B cell (primary cell): ENCODE results near the gene DAP. TPM values are rescaled to one million over a fixed set of nuclear protein-coding genes. Genes with fewer than 3 reads are reported as not detected.

Experiments used
- ATAC-seq: fragments of 200-7000 bp; cut with Tn5 transposase; one replicate; pipeline ENCODE4 v1.10.0; 2021; ENCODE audit warnings: low read depth, mild to moderate bottlenecking, moderate number of reproducible peaks, moderate library complexity
- CTCF ChIA-PET: fragments of 350-600 bp; sonication (Branson Sonifier 250); formaldehyde crosslinking; loops from one replicate; lab custom pipeline; 2021; ENCODE audit warnings: antibody characterized with exemption, inconsistent platforms; lab: Charles Lee
- POLR2A ChIA-PET: fragments of 350-600 bp; sonication (Branson Sonifier 250); formaldehyde crosslinking; loops from one replicate; lab custom pipeline; 2021; ENCODE audit warnings: antibody characterized with exemption; lab: Charles Lee
- DNase-seq: peaks from one replicate; pipeline ENCODE4 v3.0.0; 2013
- H2AFZ ChIP-seq: 2 replicates; pipeline ENCODE4 v1.6.1; 2012; ENCODE audit warnings: mild to moderate bottlenecking, low read depth, low read length; ENCODE audit not compliant: insufficient read depth, poor library complexity, severe bottlenecking
- H3K27ac ChIP-seq, 2 donors: 1 replicate in 1 of 2; 2 replicates in 1 of 2; pipeline ENCODE4 v1.5.1; 2012 to 2013; ENCODE audit warnings: low read length in 2 of 2, mild to moderate bottlenecking in 2 of 2, moderate library complexity in 1 of 2
- H3K27me3 ChIP-seq, 4 experiments: fragments of 200-600 bp in 1 of 4; sonication (generic) in 1 of 4; replicated peaks in 1 of 4; 1 replicate in 2 of 4; 2 replicates in 2 of 4; pipeline versions ENCODE4 v1.6.1 to v1.7.0; 2013 to 2016; ENCODE audit warnings: low read length in 3 of 4, mild to moderate bottlenecking in 2 of 4, mixed read lengths in 1 of 4, moderate library complexity in 1 of 4; ENCODE audit not compliant: insufficient read depth in 4 of 4, control insufficient read depth in 3 of 4; ENCODE audit errors: control extremely low read depth in 1 of 4
- H3K36me3 ChIP-seq, 2 experiments: replicated peaks in 1 of 2; 1 replicate in 1 of 2; 2 replicates in 1 of 2; pipeline versions ENCODE4 v1.6.1 to v1.7.1; 2013; ENCODE audit warnings: low read length in 1 of 2; ENCODE audit not compliant: insufficient read depth in 2 of 2, control insufficient read depth in 1 of 2; ENCODE audit errors: control extremely low read depth in 1 of 2, extremely low read depth in 1 of 2
- H3K4me1 ChIP-seq, 2 donors: fragments of 200-600 bp in 1 of 2; sonication (generic) in 1 of 2; 1 replicate in 1 of 2; 2 replicates in 1 of 2; pipeline versions ENCODE4 v1.5.1 to v1.6.1; 2013 to 2017; ENCODE audit warnings: low read length in 2 of 2; ENCODE audit not compliant: control insufficient read depth in 2 of 2, insufficient read depth in 2 of 2
- H3K4me2 ChIP-seq: replicated peaks from 2 replicates; pipeline ENCODE3; 2012; ENCODE audit warnings: mild to moderate bottlenecking, low read depth, low read length; ENCODE audit not compliant: poor library complexity, severe bottlenecking
- H3K4me3 ChIP-seq, 5 experiments: fragments of 200-600 bp in 1 of 5; sonication (generic) in 1 of 5; 1 replicate in 3 of 5; 2 replicates in 2 of 5; pipeline versions ENCODE4 v1.5.1 to v1.7.0; 2011 to 2016; ENCODE audit warnings: low read length in 4 of 5, mild to moderate bottlenecking in 4 of 5, low read depth in 2 of 5, control low read depth in 1 of 5, moderate library complexity in 1 of 5; ENCODE audit not compliant: insufficient read depth in 1 of 5; ENCODE audit errors: control extremely low read depth in 1 of 5, extremely low read depth in 1 of 5
- H3K79me2 ChIP-seq: fragments of 200-600 bp; sonication (generic); one replicate; pipeline ENCODE4 v1.6.0; 2016; ENCODE audit warnings: low read length; ENCODE audit not compliant: control insufficient read depth, insufficient read depth
- H3K9ac ChIP-seq: fragments of 200-600 bp; sonication (generic); 2 replicates; pipeline ENCODE4 v1.6.1; 2017; ENCODE audit warnings: mild to moderate bottlenecking, low read length, moderate library complexity
- H3K9me3 ChIP-seq, 3 donors: one replicate each; pipeline versions ENCODE4 v1.6.1 to v1.7.1; 2013; ENCODE audit warnings: low read length in 2 of 3; ENCODE audit not compliant: control insufficient read depth in 2 of 3, insufficient read depth in 1 of 3; ENCODE audit errors: control extremely low read depth in 1 of 3
- H4K20me1 ChIP-seq: 2 replicates; pipeline ENCODE4 v1.6.0; 2012; ENCODE audit warnings: mild to moderate bottlenecking, low read length; ENCODE audit not compliant: insufficient read depth, control insufficient read depth, poor library complexity, severe bottlenecking
- H3K27ac Mint-ChIP-seq: one replicate; pipeline ENCODE4 v1.8.0; 2021; ENCODE audit warnings: mixed read lengths
- H3K27me3 Mint-ChIP-seq: one replicate; pipeline ENCODE4 v1.8.0; 2021; ENCODE audit warnings: mixed read lengths
- H3K4me1 Mint-ChIP-seq: one replicate; pipeline ENCODE4 v1.8.0; 2021; ENCODE audit warnings: mixed read lengths
- H3K4me3 Mint-ChIP-seq: one replicate; pipeline ENCODE4 v1.8.0; 2021; ENCODE audit warnings: mixed read lengths
- H3K9me3 Mint-ChIP-seq: one replicate; pipeline ENCODE4 v1.8.0; 2022; ENCODE audit warnings: mixed read lengths; ENCODE audit not compliant: insufficient read depth
- EZH2 ChIP-seq: IDR thresholded peaks from 2 replicates; pipeline ENCODE4 v1.6.1; 2012; ENCODE audit warnings: borderline replicate concordance, low read depth, mild to moderate bottlenecking, moderate library complexity, low read length; ENCODE audit not compliant: insufficient read depth, poor library complexity, severe bottlenecking
- WGBS: methylation state at CpG from one replicate; pipeline ENCODE4 v1.1.5; 2013; ENCODE audit warnings: missing lambda C conversion rate; ENCODE audit not compliant: insufficient coverage; 5-methylcytosine and 5-hydroxymethylcytosine counted together
- intact Hi-C: fragments of 100-400 bp; cut with micrococcal nuclease; formaldehyde crosslinking; loops from one replicate; pipeline ENCODE4 v1.10.0; 2022
- polyA plus RNA-seq: library from polyadenylated mRNA; depleted of rRNA; stranded (reverse); fragments of >200 nt; gene quantifications from 2 replicates; pipeline ENCODE4 v1.2.3, GENCODE V29; 2012
- total RNA-seq, 2 donors: library from RNA; stranded (reverse); fragments of 120-200 nt in 1 of 2; gene quantifications; 1 replicate in 1 of 2; 2 replicates in 1 of 2; pipeline versions ENCODE4 v1.2.3 to v1.2.4, GENCODE V29; 2013 to 2022
- TF ChIP-seq, protein P1 (sequence below): fragments of 200-600 bp; IDR thresholded peaks from one replicate; pipeline ENCODE4 v1.8.0; 2022; ENCODE audit warnings: antibody characterized with exemption, mild to moderate bottlenecking

DAP gene
- total and polyA plus RNA-seq, 2 donors (not counting 1 experiment from before 2014, with no cell fraction given) = 42.6 to 49.8 TPM

DNA sequence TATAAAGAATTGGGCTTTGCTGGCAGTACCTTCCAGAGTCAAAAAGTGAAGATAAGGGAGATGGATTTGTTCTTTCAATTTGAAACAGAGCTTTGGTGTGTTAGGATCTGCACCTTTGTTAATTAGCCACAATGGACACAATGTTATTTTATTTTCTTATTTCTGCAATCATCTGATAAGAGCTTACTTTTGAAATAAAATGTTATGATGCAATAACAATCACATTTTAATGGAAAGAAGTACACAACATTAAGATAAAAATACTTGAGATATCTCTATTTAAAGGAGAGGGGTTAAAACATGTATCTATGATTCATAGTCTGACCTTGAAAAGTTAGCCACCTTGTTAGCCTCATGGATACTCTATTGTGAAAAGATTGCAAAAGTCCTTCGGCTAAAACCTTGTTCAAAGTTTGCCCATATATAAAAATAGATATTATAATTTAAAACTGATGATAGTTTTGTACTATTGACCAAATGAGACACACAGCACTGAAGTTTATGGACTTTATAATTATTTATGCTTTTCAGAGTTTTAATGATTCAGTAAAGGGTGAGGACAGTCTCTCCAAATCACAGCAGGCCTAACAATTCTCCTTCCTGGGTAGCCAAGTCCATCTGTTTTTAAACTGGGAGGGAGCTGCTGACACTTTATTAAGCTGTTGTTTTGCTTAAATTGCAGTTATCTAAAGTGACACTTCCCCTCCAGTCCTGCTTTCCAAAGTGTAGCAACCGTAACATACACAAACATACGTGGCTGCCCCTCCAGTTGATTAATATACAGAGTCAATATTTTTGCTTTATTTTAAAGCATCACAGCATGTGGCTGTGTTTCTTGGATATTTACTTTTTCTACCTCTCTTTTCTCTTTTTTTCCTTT, 47.6 kb upstream of the DAP start:
- no CpG with 5 or more reads among the region's 3 CpGs for WGBS
- Histone ChIP-seq H3K4me2 (no peak overlapping the region), H3K9me3 (peaks cover 0 to 1% (median 0%) of the 10 kb centered on the region in 3 donors), H3K4me1 (no peaks in the 10 kb centered on the region), H3K79me2 (no peaks in the 10 kb centered on the region), H3K27ac (no peak overlapping the region), H3K27me3 (peaks cover 0 to 5% (median 1%) of the 10 kb centered on the region in 4 experiments), H3K36me3 (no peaks in the 10 kb centered on the region), H2AFZ (no peak overlapping the region), H3K9ac (no peak overlapping the region), H3K4me3 (no peak overlapping the region), H4K20me1 (no peaks in the 10 kb centered on the region)
- intact Hi-C loops = no loop called here
- no peak for ATAC-seq
- DNase-seq = no peak
- Mint-ChIP-seq H3K4me3 (no peak overlapping the region), H3K9me3 (no peaks in the 10 kb centered on the region), H3K27me3 (peaks cover 15% of the 10 kb centered on the region), H3K27ac (no peak overlapping the region), H3K4me1 (no peaks in the 10 kb centered on the region)
- ChIA-PET POLR2A (no interaction called here), CTCF (interaction anchor here (0.5 kb wide), 1 partner anchor 54 kb away, joined by 3 read pairs; no protein-coding TSS in a partner anchor)
- no peak for TF ChIP-seq EZH2
- TF ChIP-seq, protein P1, sequence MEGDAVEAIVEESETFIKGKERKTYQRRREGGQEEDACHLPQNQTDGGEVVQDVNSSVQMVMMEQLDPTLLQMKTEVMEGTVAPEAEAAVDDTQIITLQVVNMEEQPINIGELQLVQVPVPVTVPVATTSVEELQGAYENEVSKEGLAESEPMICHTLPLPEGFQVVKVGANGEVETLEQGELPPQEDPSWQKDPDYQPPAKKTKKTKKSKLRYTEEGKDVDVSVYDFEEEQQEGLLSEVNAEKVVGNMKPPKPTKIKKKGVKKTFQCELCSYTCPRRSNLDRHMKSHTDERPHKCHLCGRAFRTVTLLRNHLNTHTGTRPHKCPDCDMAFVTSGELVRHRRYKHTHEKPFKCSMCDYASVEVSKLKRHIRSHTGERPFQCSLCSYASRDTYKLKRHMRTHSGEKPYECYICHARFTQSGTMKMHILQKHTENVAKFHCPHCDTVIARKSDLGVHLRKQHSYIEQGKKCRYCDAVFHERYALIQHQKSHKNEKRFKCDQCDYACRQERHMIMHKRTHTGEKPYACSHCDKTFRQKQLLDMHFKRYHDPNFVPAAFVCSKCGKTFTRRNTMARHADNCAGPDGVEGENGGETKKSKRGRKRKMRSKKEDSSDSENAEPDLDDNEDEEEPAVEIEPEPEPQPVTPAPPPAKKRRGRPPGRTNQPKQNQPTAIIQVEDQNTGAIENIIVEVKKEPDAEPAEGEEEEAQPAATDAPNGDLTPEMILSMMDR = no peak
